ENCODE data around the gene CFL2. TPM values are rescaled to one million over a fixed set of nuclear protein-coding genes. Genes with fewer than 3 reads are reported as not detected.
A peak's percentile ranks its signal among the peaks of the same experiment; 100 is the strongest.
"Not testable (repeated sequence)": the region's sequence is repeated elsewhere in the genome, so short reads cannot be mapped to it uniquely, and the experiment has no call there.

The CFL2 gene
- total RNA-seq, 2 donors from 2014 or later, result 5.2 to 27.0 TPM

GRCh38 chr14:34713681-34714319 is 593 bp downstream of the CFL2 start:
- peak; percentile 29 to 55 for DNase-seq
- peak; percentile 46 for ATAC-seq
- intact Hi-C loops (cut with DNase I, micrococcal nuclease), result no loop called here

- intact Hi-C loops (cut with DNase I, micrococcal nuclease), result no loop called here
- ATAC-seq, result no peak
Measured at GRCh38 chr14:34713122-34713680, 1.2 kb downstream of the CFL2 start.

GRCh38 chr14:34711796-34712712 is 2.3 kb downstream of the CFL2 start:
- DNase-seq (no peak), ATAC-seq (no peak)
- intact Hi-C loops (cut with DNase I, micrococcal nuclease), result no loop called here

More at GRCh38 chr14:34713122-34713680, 1.2 kb downstream of the CFL2 start:
- no peak for DNase-seq

- DNase-seq (no peak), ATAC-seq (no peak)
- intact Hi-C loops (cut with DNase I, micrococcal nuclease), result no loop called here
Measured at GRCh38 chr14:34711169-34711568, 3.2 kb downstream of the CFL2 start.

GRCh38 chr14:34710744-34711143 is 3.6 kb downstream of the CFL2 start:
- no peak for ATAC-seq
- DNase-seq, result no peak
- intact Hi-C loops (cut with DNase I, micrococcal nuclease), result no loop called here

DNA sequence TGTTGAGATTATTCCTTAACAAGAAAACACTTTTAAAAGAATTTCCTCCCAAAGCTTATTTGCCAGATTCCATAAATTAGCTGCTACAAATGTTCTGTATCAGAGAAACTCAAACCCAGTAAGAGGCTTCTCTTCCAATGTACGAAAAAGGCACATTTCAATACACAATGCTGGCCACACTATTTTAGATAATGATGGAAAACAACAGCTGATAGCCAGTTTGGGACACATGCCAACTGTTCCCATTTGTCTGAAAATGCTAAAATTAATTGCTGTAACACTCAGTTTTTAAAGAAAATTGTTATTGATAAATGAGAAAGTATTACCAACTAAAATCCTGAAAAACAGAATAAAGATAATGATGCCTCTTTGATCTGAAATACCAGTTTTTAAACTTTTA is 4.4 kb downstream of the CFL2 start:
- DNase-seq (no peak), ATAC-seq (no peak)
- intact Hi-C loops (cut with DNase I, micrococcal nuclease), result no loop called here

DNA sequence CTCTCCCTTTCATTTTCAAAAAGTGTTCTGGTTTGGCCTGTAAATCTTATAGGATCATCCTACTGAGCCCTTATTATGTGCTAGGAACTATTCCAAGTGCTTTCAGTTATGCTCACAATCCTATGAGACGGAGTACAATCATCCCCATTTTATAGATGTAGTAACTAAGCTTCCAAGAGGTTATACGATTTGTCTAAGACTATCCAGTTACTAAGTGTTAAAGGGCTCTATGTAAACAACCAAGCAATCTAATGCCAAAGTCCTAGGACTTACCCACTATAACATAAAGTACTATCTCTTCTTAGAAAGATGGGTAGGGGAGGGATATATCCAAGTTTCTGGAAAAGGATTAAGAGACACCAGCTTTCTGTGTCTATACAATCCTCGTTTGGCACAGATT is 6.7 kb downstream of the CFL2 start:
- no peak for DNase-seq
- intact Hi-C loops (cut with DNase I, micrococcal nuclease), result no loop called here
- ATAC-seq, result peak; percentile 40

- intact Hi-C loops (cut with DNase I, micrococcal nuclease), result no loop called here
- DNase-seq (no peak), ATAC-seq (no peak)
Measured at GRCh38 chr14:34701808-34702207, 12.6 kb downstream of the CFL2 start.

GRCh38 chr14:34700622-34701130 is 13.7 kb downstream of the CFL2 start:
- ATAC-seq, result no peak
- intact Hi-C loops (cut with DNase I, micrococcal nuclease), result no loop called here

DNA sequence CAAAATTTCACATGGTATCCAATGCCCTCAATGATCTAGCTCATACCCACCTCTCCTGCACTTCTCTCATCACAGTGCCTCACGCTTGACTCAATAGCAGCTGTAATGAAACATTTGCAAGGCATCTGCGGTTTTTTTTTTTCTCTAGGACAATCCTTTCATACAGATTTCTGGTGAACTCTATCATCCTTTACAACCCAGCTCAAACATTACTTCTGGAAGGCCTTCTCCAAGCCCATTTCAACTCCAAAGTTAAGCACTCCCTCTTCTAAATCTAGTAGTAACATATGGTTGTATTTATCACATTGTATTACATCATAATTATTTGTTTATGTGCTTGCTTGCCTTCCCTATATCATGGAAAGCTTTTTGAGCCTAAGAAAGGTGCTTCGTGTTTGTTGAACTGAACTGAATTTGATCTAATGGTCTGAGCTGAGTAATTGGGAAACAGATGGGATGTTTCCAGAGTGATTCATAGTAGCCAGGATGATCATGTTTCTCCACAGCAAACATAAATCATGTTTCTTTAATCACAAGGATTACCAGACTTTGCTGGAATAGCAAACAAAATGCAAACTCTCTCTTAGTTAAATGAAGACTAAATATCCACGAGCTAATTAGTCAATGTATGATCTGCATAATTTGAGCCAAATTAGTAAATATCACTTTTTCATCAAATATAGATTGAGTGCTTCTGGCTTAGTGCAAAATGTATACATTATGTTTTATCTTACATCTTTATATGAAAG is 14.3 kb downstream of the CFL2 start:
- intact Hi-C loops (cut with DNase I, micrococcal nuclease), result no loop called here
- ATAC-seq (no peak), DNase-seq (no peak)

More at GRCh38 chr14:34700622-34701130, 13.7 kb downstream of the CFL2 start:
- DNase-seq, result no peak

GRCh38 chr14:34694216-34694615 is 20.2 kb downstream of the CFL2 start:
- ATAC-seq; DNase-seq; intact Hi-C loops (cut with DNase I, micrococcal nuclease): not testable (repeated sequence)

DNA sequence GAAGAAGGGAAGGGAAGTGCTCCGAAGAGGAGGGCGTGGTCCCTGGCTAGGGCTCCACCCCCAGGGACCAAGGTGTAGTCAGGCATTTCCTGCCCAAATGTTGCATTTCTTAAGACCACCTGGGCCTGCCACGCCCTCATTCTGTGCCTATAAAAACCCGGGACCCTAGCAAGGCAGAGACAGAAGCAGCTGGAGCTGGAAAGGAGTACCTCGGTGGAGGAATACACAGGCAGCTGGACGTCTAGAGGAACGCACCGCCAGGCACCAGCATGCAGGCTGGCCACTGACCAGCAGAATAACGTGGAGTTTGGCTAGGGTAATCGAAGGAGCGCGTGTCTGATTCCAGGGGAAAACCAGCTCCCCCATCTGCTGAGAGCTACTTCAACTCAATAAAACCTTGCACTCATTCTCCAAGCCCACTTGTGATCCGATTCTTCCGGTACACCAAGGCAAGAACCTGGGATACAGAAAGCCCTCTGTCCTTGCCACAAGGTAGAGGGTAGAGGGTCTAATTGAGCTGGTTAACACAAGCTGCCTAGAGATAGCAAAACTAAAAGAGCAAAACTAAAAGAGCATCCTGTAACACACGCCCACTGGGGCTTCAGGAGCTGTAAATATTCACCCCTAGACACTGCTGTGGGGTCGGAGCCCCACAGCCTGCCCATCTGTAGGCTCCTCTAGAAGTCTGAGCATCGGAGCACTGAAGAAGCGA is 21.0 kb downstream of the CFL2 start:
- intact Hi-C loops (cut with DNase I, micrococcal nuclease), result no loop called here
- ATAC-seq, result peak; percentile 98
- DNase-seq, result peak; percentile 34 to 60

- ATAC-seq (no peak), DNase-seq (no peak)
- intact Hi-C loops (cut with DNase I, micrococcal nuclease), result no loop called here
Measured at GRCh38 chr14:34692898-34693227, 21.5 kb downstream of the CFL2 start.

DNA sequence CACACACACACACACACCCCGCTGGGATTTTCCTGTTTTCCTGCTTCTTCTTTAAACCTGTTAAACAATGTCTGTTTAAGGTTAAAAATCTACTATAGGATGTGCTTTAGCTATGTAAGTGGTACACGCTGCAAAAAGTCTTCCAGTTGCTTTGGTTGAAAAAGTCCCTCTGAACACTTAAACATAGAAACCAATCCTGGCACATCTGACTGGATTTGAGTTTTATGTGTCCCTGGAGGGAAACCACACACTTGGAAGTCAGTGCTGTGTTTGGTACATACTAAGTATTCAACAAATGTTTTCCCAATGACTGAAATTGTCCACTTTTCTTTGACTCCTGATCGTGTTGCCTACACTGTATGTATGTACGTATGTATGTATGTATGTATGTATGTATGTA is 22.0 kb downstream of the CFL2 start:
- DNase-seq (no peak), ATAC-seq (no peak)
- intact Hi-C loops (cut with DNase I, micrococcal nuclease), result no loop called here

DNA sequence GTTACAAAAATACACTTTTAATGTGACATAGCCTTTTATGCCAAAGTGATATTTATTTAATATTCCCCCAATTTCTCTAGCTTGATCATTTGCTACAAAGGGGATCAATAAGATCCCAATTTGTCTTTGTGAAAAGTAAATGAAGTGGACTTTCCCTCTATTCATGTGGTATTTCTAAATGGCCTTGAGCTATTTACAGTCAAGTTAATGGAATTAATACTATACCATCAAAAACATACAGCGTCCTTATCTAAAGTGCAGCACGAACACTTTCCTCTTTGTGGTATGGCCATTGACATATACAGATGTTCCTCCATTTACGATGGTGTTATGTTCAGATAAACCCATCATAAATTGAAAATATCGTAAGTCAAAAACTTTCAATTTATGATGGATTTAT is 23.2 kb downstream of the CFL2 start:
- ATAC-seq (no peak), DNase-seq (no peak)
- intact Hi-C loops (cut with DNase I, micrococcal nuclease), result no loop called here

DNA sequence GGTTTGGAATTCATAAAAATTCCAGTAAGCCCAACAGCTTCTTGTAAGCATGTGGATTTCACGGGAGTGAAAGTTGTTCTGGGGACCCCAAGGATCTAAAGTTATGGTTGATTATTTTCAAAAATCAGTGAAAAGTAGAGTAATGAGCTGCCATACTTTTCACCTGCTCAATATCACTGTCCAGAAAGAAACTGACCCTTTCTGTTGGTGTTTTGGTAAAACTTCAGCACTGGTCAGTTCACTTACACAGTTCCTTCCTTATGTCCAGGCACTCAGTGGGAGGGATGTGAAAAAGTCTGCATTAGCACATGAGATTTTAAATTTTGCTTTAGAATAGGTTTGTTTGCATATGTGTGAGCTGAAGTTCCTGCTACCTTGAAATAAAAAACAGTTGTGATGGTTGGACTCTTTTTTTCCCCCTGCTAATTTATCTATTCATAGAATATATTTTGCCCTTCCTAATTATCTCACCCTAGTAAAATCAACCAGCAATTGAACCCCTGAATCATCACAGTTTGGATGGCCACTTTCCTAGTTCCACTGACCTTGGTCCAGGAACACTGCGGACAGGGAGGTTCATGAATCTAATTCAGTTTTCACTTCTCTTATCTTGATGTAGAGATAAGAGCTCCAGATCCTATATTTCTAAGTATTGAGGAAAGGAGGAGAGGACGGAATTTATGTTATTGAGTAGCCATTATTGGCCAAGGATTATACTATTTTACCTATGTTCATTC is 25.8 kb downstream of the CFL2 start:
- DNase-seq (no peak), ATAC-seq (no peak)
- intact Hi-C loops (cut with DNase I, micrococcal nuclease), result no loop called here

DNA sequence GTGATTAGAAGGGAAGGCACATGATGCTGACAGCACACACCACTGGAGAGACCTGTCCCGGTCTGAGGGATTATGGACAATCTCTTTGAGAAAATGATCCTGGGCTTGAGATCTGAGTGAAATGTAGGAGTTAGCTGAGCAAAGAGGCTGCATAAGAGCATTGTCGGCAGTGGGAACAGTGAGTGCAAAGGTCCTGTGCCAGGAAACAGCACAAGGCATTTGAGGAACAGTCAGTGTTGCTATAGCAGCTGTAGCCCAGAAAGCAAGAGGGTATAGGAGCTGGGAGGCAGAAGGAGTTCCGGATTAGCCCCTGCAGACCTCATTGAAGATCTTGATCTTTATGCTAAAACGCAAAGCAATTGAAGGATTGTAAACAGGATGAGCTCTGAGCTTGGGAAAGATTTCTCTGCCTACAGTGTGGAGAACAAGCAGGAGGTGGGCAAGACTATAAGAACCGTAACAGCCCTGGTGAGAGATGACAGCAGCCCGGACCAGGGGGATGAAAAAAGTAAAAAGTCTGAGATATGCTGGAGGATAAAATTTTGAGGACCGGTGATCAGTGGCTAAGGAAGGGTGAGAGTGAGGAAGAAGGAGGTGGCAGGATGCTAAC is 28.5 kb downstream of the CFL2 start:
- intact Hi-C loops (cut with DNase I, micrococcal nuclease), result no loop called here
- ATAC-seq (no peak), DNase-seq (no peak)

- intact Hi-C loops (cut with DNase I, micrococcal nuclease), result no loop called here
- DNase-seq, result no peak
- no peak for ATAC-seq
Measured at GRCh38 chr14:34684578-34684977, 29.8 kb downstream of the CFL2 start.

All from left colon (tissue), 2 donors.